HL-60 (cell line): Measurements from ENCODE around the gene OTUD6A.

ENCODE experiments used
- DNase-seq, 2 experiments: peaks; one replicate each; pipeline ENCODE4 v3.0.0-alpha.2; 2010 to 2020; ENCODE audit warnings: low read depth in 1 of 2, low spot score in 1 of 2
- H3K27ac ChIP-seq: fragments of 250-450 bp; sonication (Bioruptor Pico); replicated peaks from 2 replicates; pipeline ENCODE4 v1.5.1; 2020; ENCODE audit warnings: mild to moderate bottlenecking, moderate library complexity
- H3K27me3 ChIP-seq: fragments of 250-450 bp; sonication (Bioruptor Pico); 2 replicates; pipeline ENCODE4 v1.5.1; 2021; ENCODE audit warnings: mild to moderate bottlenecking, moderate library complexity; ENCODE audit not compliant: insufficient read depth, poor library complexity, severe bottlenecking
- H3K4me3 ChIP-seq: replicated peaks from 2 replicates; pipeline ENCODE4 v1.5.1; 2011; ENCODE audit warnings: mild to moderate bottlenecking, control low read depth, low read length; ENCODE audit not compliant: insufficient read depth
- GABPA ChIP-seq: IDR thresholded peaks from 2 replicates; pipeline ENCODE4 v1.6.1; 2012; ENCODE audit warnings: low read depth
- POLR2AphosphoS5 ChIP-seq: IDR thresholded peaks from 2 replicates; pipeline ENCODE4 v1.6.1; 2012; ENCODE audit warnings: low read depth
- SPI1 ChIP-seq: IDR thresholded peaks from 2 replicates; pipeline ENCODE4 v1.6.1; 2012; ENCODE audit warnings: low read depth, mild to moderate bottlenecking, borderline replicate concordance
- TF ChIP-seq, protein P1 (sequence below): IDR thresholded peaks from one replicate; pipeline ENCODE4 v1.5.1; 2011; ENCODE audit warnings: low read length, control low read depth, inconsistent platforms; ENCODE audit not compliant: insufficient read depth
- TF ChIP-seq, protein P2 (sequence below): IDR thresholded peaks from 2 replicates; pipeline ENCODE4 v1.6.1; 2012; ENCODE audit warnings: low read depth; ENCODE audit not compliant: insufficient replicate concordance

Gene OTUD6A

DNA sequence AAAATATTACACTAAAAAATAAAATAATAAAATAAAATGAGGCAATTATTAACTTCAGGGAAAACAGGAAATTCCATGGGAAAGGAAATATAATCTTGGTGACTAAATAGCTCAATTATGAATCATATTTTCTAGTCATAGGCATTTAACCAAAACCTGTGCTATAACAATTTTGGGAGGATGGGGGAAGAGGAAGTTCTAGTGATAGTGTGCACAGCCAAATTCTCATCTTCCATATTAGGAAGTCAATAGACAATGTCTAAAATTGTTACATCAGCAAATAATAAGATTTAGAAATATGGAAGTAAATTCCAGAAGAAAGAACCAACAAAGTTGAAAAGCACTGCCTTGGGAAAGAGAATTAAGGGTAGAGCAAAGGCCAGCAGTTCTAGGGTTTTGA, 15.3 kb upstream of the OTUD6A start:
- H3K27me3 ChIP-seq = no peaks in the 10 kb centered on the region
- no peak overlapping the region for H3K27ac ChIP-seq
- TF ChIP-seq SPI1 = no peak
- TF ChIP-seq, protein P1, sequence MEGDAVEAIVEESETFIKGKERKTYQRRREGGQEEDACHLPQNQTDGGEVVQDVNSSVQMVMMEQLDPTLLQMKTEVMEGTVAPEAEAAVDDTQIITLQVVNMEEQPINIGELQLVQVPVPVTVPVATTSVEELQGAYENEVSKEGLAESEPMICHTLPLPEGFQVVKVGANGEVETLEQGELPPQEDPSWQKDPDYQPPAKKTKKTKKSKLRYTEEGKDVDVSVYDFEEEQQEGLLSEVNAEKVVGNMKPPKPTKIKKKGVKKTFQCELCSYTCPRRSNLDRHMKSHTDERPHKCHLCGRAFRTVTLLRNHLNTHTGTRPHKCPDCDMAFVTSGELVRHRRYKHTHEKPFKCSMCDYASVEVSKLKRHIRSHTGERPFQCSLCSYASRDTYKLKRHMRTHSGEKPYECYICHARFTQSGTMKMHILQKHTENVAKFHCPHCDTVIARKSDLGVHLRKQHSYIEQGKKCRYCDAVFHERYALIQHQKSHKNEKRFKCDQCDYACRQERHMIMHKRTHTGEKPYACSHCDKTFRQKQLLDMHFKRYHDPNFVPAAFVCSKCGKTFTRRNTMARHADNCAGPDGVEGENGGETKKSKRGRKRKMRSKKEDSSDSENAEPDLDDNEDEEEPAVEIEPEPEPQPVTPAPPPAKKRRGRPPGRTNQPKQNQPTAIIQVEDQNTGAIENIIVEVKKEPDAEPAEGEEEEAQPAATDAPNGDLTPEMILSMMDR = no peak
- TF ChIP-seq, protein P2, sequence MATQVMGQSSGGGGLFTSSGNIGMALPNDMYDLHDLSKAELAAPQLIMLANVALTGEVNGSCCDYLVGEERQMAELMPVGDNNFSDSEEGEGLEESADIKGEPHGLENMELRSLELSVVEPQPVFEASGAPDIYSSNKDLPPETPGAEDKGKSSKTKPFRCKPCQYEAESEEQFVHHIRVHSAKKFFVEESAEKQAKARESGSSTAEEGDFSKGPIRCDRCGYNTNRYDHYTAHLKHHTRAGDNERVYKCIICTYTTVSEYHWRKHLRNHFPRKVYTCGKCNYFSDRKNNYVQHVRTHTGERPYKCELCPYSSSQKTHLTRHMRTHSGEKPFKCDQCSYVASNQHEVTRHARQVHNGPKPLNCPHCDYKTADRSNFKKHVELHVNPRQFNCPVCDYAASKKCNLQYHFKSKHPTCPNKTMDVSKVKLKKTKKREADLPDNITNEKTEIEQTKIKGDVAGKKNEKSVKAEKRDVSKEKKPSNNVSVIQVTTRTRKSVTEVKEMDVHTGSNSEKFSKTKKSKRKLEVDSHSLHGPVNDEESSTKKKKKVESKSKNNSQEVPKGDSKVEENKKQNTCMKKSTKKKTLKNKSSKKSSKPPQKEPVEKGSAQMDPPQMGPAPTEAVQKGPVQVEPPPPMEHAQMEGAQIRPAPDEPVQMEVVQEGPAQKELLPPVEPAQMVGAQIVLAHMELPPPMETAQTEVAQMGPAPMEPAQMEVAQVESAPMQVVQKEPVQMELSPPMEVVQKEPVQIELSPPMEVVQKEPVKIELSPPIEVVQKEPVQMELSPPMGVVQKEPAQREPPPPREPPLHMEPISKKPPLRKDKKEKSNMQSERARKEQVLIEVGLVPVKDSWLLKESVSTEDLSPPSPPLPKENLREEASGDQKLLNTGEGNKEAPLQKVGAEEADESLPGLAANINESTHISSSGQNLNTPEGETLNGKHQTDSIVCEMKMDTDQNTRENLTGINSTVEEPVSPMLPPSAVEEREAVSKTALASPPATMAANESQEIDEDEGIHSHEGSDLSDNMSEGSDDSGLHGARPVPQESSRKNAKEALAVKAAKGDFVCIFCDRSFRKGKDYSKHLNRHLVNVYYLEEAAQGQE = no peak
- TF ChIP-seq GABPA = no peak
- TF ChIP-seq POLR2AphosphoS5 = no peak
- no peak overlapping the region for H3K4me3 ChIP-seq
- no peak for DNase-seq

DNA sequence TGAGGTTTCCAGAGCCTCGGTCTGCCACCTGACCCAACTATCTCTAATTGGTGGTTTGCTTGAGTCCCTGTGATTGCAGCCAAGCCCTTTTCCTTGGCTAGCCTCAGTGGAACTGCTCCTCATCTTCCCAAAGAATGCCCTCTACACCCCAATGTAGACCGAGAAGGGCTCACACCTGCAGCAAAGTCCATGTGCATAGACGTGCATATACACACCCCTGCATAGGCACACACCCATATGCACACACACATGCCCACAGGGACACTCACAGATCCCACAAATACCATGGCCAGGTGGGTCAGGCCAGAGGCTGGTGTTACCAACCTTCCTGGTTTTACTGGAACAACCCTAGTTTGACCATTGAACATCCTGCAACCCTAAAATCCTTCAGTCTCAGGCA, 12.9 kb upstream of the OTUD6A start:
- Histone ChIP-seq H3K27me3 (no peaks in the 10 kb centered on the region), H3K4me3 (no peak overlapping the region), H3K27ac (no peak overlapping the region)
- DNase-seq = no peak
- no peak for TF ChIP-seq POLR2AphosphoS5
- TF ChIP-seq, protein P1 = no peak
- no peak for TF ChIP-seq GABPA
- TF ChIP-seq, protein P2 = no peak
- TF ChIP-seq SPI1 = no peak

DNA sequence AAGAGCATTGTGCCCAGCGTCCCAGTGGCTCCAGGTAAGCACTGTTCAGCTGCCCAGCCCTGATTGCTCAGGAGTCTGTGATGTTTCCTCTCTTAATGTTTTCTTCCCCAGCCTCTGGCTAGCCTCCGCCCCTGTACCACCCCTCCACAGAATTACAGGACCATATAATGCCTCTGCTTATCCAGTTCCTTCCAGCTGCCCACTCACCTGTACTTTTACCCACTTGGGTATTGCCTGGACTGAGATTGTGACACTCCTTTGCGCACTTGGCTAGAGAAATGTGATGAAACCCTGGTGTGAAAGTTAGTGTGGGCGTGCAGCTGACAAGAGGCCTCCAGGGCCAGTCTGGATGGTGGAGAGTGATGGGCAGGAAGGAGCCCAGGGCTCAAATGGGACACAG, 12.3 kb upstream of the OTUD6A start, which contains the start of gene AWAT2:
TSS of gene AWAT2 (minus strand) at position 14 of the 400 bp plus-strand sequence. CDS start at position 8, 6 bp downstream.
- H3K27me3 ChIP-seq = no peaks in the 10 kb centered on the region
- TF ChIP-seq, protein P1 = no peak
- TF ChIP-seq POLR2AphosphoS5 (no peak), SPI1 (no peak), GABPA (no peak)
- TF ChIP-seq, protein P2 = no peak
- no peak for DNase-seq

More for the DNA sequence above, 12.3 kb upstream of the OTUD6A start, which contains the start of gene AWAT2:
- H3K4me3 ChIP-seq = no peak within 1 kb of the TSS
- no peak within 1 kb of the TSS for H3K27ac ChIP-seq
